COLO668 (cell line): ENCODE data around the gene RIPK1.
"Not testable (repeated sequence)": the region's sequence is repeated elsewhere in the genome, so short reads cannot be mapped to it uniquely, and the experiment has no call there.

Experiments
- DNase-seq: peaks from one replicate; lab custom pipeline; 2025; ENCODE audit not compliant: unreplicated experiment; lab: John Stamatoyannopoulos, UW

The RIPK1 gene

DNA sequence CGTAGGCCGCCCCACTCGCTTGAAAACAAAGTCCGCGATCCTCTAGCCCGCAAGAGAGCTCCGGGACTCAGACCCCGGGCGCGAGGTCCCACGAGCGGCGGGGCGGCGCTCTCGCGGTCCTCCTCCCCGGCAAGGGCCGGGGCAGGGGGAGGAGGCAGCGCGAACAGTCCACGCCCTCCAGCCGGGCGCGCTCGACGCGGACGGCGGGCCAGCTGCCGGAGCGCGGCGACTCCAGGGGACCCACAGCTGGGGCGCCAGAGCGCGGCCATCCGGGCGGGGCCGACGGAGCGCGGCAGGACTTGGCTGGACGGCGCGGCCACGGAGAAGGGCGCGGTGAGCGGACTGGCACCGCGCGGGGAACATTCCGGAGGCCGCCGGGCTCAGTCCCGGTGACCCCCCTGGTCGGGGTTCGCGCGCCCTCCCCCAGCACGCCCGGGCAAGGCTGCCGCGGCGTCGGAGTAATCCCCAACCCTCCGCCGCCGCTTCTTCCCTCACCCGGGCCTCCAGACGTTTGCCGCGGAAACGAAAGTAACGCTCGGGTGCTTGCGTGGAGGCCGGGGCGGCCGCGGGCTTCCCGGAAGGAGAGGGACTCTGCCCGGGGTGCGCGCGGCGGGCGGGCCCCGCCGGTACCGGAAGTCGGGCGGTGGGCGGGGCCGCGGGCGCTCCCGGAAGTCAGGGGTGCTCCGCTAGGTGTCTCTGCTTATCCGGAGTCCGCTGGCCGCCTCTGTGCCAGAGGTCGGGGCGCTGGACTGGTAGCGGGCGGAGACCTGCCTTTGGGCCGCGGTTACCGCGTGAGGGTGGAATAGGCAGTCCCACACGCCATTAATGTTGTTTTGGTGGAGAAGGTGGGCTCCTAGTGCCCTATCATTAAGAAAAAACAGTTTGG is at the start of gene RIPK1:
Gene RIPK1 (plus strand): TSS at position 166 of the 886 bp plus-strand sequence. CDS start 8,330 bp downstream, outside the sequence.
- peak; percentile 92 for DNase-seq

DNA sequence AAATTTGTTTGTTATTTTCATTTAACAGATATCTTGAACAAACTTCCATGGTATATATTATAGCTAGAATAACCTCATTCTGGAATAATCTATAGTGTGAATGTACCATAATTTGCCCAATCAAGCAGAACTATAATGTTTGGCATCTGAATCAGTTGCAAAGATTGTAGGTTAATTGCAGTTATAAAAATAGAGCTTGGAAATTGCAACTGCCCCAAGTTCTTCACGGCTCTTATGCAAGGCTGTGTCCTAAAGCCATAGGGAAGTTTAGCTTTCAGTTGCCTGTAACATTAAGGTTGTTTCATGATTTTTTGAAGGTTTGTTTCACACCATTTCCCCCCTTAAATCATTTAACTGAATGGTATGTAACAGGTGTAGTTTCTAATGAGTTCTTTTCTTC is 49.2 kb upstream of the RIPK1 start:
- no peak for DNase-seq

DNA sequence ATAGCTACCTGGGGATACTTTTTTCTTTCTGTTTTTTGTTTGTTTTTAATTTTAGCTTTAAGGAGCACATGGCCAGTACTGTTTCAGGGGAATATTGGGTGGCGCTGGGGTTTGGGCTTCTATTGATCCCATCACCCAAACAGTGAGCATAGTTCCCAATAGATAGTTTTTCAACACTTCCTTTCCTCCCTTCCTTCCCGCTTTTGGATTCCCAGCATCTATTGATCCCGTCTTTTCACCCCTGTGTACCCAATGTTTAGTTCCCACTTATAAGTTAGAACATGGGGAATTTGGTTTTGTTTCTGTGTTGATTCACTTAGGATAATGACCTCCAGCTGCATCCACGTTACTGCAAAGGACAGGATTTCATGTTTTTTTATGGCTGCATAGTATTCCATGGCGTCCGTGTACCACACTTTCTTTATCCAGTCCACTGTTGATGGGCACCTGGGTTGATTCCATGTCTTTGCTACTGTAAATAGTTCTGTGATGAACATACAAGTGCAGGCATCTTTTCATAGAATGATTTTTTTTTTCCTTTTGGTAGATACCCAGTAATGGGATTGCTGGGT is 48.5 kb upstream of the RIPK1 start:
- DNase-seq = no peak

DNA sequence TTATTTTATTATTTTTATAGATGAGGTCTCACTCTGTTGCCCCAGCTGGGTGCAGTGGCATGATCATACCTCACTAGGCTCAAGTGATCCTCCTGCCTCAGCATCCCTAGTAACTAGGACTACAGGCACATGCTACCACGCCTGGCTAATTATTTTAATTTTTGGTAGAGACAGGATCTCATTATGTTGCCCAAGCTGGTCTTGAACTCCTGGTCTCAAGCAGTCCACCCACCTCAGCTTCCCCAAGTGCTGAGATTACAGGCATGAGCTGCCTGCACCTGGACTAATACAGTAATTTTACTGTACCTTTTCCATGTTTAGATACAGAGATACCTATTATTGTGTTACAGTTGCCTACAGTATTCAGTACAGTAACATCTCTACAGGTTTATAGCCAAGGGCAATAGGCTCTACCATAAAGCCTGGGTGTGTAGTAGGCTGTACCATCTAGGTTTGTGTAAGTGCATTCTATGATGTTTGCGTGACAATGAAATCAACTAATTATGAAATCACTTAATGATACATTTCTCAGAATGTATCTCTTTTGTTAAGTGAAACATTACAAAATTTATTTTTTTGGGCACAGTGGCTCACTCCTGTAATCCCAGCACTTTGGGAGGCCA is 47.2 kb upstream of the RIPK1 start:
- DNase-seq = not testable (repeated sequence)

DNA sequence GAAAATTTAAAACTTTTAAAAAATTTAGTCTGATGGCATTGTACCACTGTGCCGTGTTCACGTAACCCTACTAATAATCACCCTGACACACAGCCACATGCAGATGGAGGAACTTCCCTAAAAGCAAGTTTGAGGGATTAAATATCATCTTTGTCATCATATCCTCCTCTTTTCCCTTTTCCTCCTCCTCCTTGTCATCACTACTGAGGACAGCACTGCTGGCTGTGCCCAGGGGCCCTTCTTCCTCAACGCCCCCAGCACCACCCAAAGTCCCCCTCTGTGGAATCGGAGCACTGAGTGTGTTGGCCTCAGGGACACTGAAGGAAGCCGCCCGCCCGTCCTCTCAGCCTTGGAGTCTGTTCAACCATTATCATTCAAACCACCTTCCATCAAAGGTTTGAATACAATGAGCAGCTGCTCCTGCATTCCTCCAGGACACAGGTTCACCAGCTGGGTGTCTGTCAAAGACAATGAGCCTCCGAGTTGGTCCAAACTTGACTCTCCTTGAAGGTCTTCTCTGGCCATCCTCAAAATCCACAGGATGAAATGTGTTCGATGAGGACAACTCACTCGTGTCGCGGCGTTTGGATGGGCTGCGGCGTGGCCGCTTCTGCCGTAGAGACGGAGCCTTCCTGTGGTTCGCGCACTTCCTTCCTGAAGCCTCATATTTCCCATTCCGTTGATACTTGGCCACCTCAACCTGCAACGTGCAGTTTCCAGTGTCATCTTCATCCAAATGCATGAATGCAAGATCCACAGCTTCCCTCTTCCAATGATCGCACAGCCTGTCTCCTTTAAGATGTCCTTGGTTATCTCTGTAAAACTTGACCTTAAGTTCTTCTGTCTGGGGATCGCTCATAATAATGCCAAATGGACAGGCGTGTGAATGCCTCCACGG is 45.3 kb upstream of the RIPK1 start:
- peak; percentile 17 for DNase-seq

DNA sequence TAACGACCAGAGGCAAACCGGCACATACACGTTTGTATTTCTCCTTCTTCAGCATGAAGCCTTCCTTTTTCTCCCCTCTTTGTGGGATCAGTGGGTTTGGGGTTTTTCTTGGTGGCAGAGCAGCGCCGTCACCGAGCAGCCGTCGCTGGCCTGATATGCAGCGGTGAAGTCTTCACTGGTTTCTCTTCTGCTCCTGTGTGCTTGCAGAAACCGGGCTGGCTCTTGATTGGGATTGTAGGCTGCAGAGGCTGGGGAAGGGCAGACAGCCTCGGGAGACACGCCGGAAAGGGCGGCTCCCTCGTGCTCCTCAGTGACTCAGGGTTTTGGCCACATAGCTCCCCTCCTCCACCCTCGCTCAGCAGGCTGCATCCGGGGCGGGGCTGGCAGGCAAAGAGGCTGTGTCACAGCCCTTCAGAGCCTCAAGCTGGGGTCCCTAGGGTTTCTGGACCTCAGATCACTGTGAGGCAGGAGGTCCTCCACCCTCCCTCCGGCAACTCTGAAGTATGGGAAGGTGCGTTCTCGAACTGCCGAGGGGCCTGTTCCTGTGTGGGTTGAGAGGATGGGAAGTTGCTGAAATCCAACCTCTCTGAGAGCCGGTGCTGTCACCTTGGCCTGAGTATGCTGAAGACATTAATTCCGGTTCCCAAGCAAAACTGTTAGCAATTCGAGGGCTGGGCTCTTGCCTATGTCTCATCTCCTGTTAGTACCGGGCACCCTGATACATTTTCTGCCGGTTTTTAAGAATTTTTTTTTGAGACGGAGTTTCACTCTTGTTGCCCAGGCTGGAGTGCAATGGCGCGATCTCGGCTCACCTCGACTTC is 44.4 kb upstream of the RIPK1 start:
- peak; percentile 76 for DNase-seq

DNA sequence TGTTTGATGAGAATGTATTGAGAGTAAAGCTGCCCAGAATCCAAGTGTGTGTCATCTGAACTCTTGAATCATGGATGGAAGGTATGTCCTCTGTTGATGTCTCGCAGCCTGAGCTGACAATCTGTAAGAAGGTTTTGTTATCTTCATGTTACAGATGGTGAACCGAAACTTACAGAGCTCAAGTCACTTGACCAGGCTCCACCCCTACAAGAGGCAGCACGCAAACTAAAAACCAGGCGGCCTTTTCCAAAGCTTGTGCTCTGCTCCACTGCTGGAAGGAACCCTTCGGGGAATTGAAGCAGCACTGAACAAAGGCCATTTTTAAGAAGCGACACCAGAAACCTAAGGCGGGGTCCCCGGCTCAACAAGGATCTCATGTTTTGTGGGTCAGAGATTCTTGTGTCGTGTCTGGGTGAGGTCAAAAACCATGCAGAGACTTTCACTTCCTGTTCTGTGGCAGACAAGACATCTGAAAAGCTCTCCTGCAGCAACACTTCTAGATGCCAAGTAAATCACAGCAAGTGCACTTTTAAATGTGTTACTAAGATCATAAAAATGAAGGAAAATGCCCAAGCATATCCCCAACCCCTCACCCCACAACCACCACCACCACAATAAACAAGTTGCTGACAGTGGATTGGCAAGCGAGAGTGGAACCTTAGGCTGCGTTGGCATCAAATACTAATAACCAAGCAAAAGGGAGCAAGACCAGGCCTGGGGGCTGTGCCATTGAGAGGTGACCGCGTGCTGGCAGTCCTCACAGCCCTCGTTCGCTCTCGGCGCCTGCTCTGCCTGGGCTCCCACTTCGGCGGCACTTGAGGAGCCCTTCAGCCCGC is 41.3 kb upstream of the RIPK1 start:
- no peak for DNase-seq

DNA sequence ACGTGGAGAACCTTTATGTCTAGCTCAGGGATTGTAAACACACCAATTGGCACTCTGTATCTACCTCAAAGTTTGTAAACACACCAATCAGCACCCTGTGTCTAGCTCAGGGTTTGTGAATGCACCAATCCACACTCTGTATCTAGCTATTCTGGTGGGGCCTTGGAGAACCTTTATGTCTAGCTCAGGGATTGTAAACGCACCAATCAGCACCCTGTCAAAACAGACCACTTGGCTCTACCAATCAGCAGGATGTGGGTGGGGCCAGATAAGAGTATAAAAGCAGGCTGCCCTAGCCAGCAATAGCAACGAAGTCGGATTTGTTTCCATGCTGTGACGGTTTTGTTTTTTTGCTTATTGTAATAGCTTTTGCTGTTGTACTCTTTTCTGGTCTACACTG is 40.1 kb upstream of the RIPK1 start:
- not testable (repeated sequence) for DNase-seq

DNA sequence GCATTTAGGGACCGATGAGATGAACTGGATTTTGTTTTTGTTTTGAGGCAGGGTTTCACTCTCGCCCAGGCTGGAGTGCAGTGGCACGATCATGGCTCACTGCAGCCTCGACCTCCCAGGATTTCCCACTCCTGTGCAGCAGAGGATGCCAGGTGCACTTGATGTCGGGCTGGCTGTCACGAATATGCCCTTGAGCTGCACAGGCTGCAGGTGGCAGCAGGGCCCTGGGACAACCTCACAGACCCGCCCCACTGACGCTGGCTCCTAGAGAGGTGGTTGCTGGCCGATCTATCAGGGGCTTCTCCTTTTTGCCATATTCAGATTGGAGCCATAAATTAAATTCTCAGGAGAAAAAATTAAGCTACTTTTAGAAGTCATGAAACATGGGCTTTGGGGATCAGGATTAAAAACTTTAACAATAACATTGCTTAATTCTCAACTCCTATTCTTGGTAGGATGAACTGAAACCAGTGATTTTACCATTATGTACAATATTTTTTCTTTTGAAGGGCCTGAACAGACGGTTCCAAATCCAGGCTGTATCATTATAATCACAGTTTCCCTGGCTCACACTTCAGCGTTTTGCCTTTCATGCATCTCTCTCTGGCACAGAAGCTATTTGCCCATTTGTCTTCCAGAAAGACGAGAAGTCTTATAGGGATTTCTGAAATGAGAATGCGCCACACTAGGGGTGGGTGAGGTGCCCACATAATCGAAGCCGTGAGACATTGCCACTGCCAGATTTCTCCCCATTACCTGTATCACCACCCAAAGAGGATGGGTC is 36.2 kb upstream of the RIPK1 start:
- DNase-seq = peak; percentile 52

DNA sequence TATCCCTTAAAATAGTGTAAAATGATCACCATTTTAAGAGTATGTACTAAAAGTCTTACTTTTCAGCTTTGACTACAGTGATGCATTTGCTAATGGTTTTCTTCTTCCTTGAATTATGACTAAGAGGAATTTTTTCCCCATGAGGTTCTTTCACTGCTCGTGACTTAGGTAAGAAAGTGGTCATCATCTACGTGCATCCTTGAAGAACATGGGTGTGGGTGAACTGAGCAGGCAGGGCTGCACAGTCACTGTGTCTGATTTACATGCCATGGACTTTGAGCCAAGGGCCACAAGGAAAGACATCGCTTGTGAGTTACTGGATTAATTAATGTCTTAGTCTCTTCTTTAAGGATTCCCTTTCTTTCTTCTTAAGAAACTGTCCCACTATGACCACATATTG is 35.3 kb upstream of the RIPK1 start:
- DNase-seq = no peak

DNA sequence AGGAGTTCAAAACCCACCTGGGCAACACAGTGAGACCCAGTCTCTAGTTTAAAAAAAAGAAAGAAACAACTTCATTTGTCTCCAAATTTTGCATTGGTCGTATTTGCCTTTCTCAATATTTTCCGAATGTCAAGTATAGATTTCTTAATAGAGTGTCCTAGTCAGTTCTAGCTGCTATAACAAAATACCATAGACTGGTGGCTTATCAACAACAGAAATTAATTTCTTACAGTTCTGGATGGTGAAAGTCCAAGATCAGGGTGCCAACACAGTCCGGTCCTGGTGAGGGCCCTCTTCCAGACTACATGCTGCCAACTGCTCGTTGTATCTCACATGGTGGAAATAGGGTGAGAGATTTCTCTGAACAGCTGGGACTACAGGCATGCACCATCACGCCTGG is 34.6 kb upstream of the RIPK1 start:
- DNase-seq = no peak

DNA sequence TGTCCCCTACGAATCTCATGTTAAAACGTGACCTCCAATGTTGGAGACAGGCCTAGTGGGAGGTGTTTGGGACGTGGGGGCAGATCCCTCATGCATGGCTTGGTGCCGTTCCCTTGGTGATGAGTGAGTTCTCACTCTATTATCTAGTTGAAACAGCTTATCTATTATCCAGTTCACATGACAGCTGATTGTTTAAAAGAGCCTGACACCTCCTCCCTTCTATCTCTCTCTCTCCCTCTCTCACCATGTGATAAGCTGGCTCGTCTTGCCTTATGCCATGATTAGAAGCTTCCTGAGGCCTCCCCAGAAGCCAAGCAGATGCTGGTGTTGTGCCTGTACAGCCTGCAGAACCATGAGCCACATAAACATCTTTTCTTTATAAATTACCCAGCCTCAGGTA is 32.9 kb upstream of the RIPK1 start:
- DNase-seq = no peak

DNA sequence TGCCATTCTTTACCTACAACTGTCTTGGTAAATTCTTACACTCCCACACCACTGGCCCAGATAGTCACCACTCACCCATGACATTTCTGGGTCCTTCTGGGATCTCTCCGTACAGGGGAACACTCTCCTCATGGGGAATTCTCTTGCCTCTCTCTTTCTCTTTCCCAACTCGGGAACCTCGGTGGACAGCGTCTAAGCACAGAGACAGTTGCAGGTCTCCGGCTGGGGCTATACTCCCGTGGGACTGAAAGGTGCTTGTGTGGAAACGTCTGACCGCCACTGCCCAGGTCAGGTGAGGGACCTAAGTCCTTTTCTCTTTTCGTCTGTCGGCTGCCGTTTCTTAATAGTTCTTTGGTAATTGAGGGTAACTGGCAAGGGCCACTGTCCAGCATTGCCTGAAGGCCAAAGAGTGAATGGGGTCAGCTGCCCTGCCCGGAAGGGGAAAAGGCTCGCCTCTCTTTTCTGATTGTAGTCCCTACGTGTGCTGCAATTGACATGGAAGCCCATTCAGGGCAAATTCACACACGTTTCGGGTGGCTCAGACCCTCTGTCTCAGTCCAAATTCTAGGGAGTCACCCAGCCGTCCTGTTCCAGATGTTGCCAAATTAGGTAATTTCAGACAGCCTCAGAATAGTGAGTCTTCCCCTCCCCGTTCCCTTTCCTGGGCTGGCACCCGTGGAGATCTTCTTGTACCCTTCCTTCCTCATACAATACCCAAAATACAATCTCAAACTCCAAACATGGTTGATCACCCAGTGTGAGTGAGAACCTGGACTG is 31.2 kb upstream of the RIPK1 start:
- DNase-seq = no peak

DNA sequence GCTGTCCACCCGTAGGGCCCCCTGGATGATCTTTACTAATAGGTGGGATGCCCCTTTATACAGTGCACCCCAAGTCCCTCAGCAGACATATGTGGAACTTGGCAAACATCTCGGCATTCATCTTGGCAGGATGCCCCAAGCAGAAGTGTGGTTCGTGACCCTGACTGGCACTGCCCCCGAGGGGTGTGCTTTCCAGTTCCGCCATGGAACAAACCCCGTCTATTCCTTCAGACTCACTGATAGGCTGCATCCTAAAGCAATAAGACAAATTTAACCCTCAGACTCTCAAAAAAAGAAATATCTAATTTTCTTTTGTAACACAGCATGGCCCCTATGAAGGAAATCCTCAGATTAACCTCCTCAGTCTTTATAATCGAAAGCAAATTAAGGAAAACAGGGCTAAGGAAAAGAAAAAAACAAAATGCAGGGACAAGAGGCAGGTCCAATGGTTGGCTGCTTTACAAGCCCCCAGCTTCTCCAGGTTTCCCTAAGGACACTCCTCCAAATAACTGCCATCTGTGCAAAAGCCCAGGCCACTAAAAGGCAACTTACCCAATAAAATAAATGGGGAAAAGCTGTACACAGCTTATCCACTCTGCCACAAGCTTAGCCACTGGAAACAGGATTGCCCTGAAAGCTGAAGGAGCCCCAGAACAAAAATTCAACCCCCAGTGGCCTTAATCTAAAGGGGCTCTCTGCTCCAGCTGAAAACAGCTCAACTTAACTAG is 30.5 kb upstream of the RIPK1 start:
- DNase-seq = no peak

DNA sequence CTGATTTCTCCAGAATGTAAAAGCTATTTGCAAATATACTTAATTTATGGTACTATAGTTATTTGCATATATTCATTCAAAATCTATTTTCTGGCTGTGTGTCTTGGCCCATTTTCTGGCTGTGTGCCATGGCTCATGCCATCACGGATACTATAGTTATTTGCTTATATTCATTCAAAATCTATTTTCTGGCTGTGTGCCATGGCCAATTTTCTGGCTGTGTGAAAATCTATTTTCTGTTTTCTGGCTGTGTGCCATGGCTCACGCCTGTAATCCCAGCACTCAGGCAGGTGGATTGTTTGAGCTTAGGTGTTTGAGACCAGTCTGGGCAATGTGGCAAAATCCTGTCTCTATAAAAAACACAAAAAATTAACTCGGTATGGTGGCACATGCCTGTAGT is 28.9 kb upstream of the RIPK1 start:
- DNase-seq = peak; percentile 68

DNA sequence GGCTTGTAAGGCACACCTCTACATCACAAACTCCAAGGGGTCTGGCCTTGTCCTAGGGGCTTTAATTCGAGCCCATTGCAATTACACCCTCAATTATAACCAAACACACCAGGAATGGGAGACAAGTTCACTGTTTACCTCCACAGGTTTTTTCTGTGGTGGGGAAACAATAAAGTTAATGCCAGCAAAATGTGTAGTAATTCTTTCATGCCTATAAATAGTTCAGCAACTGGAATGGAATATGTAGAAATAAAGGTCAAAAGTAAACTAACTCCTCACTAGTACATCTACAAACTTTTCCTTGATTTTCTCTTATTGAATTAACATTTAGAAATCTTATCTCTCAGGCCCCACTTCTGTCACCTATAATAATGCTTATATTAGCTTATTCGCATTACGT is 27.1 kb upstream of the RIPK1 start:
- no peak for DNase-seq

DNA sequence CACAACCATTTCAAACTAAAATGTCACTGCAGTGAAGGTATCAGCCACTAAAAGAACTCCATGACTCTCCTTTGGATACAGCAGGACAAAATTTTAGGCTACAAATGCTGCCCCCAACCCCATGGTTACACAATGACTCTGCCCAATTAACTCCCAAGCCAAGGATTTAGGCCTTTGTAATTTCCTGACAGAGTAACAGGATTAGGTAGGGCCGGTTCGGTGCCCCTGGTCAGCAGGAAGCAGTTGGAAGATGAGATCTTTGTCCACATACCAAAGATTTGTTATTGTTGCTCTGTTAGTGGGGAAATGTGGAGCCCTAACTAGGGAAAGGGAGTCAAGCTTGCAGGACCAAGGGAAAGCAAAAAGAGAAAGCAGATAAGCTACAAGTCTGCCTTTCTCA is 26.7 kb upstream of the RIPK1 start:
- no peak for DNase-seq
